Activated CD4-positive, alpha-beta T cell treated with anti-CD3 and anti-CD28 coated beads for 24 hours (primary cell): Measurements from ENCODE around the gene ZNF784.
"Not testable (repeated sequence)": the region's sequence is repeated elsewhere in the genome, so short reads cannot be mapped to it uniquely, and the experiment has no call there.

ENCODE experiments used
- DNase-seq, 2 donors: peaks; one replicate each; pipeline ENCODE4 v3.0.0-alpha.2; 2020; ENCODE audit warnings: low read depth in 2 of 2

The ZNF784 gene

GRCh38 chr19:55583897-55584296 lies 40.5 kb downstream of the ZNF784 start:
- not testable (repeated sequence) for DNase-seq

DNA sequence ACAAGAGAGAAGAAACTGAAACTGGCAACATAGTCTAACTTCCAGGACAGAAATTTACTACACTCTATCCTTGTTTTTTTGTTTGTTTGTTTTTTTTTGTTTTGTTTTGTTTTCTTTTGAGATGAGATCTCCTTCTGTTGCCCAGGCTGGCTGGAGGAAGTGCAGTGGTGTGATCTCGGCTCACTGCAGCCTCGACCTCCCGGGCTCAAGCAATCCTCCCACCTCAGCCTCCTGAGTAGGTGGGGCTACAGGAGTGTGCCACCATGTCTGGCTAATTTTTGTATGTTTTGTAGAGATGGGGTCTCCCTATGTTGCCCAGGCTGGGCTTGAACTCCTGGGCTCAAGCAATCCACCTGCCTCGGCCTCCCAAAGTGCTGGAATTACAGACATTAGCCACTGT lies 42.1 kb downstream of the ZNF784 start:
- not testable (repeated sequence) for DNase-seq

GRCh38 chr19:55581823-55582223 lies 42.5 kb downstream of the ZNF784 start:
- DNase-seq, result no peak

DNA sequence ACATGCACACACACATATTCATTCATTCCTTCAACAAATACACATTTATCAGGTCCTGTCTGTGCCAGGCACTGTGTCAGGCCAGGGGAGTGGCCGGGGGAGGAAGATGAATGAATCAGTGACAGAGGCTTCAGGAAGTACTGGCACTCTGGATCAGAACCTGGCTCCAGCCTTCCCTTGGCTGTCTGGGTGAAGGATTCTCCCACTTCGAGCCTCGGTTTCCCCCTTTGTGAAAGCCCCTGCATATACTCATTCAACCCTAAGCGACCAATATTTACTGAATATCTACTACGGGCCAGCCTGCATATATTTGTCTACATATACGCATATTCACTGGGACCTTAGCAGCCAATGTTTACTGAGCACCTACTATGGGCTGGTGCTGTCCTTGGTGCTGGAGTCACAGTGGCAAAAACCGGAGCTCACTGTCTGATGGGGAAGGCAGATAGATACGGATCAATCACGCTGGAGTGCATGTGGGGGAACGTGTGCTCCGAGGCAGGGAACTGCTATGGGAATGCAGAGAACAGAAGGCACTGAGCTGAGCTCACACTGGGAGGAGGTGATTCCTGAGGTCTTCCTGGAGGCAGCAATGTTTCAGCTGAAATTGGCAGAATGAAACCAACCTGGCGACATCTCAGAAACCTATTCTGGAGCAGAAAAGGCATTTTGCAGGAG lies 43.1 kb downstream of the ZNF784 start:
- DNase-seq, result no peak

GRCh38 chr19:55580628-55581144 lies 43.7 kb downstream of the ZNF784 start, which contains the start of gene ZNF579:
Gene ZNF579 (minus strand): TSS chr19:55580848. CDS start chr19:55579639, 1,209 bp downstream.
- DNase-seq, result peak; percentile 75 to 77

- no peak for DNase-seq
These were observed 44.4 kb downstream of the ZNF784 start for GRCh38 chr19:55579766-55580621.

DNA sequence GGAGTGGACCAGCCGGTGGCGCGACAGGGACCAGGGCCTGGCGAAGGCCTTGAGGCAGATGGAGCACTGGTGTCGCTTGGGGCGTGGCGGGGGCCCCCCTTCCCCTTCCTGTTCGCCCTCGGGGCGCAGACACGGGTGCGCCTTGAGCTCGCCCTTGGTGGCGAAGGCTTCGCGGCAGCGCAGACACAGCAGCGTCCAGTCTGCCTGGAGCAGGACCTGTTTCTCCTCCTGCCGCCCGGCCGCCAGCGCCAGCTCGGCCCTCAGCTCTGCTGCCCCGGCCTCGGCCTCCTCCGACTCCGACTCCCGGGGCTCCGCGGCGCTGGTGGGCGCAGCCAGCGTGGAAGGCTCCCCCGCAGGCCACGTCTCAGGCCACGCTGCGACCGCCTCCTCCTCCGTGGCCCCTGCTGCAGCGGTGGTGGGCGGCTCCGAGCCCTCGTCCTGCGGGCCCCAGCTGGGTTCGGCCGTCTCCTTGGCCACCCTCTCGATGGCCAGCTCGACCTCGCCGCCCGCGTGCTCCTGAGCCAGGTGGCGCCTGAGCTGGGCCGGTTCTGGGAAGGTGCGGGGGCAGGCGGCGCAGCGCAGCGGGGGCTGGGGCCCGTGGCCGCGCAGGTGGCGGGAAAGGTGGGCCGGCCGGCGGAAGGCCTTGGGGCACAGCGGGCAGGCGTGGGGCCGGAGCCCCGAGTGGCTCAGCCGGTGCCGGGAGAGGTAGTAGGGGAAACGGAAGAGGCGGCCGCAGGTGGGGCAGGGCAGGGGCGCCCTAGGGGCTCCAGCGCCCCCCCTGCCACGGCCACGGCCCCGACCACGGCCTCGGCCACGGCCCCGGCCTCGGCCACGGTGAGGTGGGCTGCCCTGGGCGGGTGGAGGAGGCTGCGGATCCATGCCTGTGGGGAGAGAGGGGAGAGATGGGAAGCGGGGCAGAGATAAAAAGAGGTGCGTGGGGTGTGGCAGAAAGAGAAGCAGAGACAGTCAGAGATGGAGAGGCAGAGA lies 45.3 kb downstream of the ZNF784 start:
- no peak for DNase-seq

DNA sequence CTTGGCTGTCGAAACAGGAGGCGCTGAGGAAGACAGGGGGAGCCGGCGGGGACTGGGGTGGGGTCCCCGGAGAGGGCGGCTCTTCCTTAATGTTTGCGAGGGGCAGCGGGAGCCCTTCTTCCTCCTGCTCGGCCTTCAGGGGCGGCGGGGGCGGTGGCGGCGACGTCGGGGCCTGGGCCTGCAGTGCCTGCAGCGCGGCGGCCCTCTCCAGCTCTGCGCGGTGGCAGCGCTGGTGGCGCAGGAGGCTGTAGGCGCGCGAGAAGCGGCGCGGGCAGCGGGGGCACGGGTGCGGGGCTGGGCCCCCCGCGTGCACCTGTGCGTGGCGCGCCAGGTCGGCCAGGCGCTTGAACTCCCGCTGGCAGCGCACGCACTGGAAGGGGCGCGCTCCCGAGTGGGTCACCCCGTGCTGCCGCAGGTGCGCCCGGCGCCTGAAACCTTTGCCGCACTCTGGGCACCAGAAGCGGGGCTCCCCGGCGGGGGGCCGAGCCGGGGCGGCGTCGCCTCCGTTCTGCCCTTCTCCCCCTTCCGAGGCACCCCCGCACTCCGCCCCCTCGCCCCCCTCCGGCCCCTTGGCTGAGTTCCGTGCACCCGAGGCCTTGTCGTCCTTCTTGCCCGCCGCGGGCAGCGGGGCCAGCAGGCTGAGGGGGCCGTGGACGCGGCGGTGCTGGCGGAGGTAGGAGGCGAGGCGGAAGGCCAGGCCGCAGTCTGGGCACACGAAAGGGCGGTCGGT lies 46.2 kb downstream of the ZNF784 start:
- DNase-seq, result no peak

DNA sequence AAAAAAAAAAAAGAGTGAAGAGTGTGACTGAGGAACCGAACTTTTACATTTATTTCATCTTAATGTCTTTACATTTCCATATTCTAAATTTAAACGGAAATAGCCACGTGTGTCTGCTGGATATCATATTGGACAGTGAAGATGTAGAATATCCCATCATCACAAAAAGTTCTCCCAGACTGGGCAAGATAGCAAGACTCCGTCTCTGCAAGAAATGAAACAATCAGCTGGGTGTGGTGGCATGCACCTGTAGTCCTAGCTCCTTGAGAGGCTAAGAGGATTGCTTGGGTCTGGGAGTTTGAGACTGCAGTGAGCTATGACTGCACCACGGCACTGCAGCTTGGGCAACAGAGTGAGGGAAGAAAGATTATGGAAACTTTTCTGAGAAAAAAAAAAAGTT lies 47.6 kb downstream of the ZNF784 start:
- DNase-seq, result no peak

DNA sequence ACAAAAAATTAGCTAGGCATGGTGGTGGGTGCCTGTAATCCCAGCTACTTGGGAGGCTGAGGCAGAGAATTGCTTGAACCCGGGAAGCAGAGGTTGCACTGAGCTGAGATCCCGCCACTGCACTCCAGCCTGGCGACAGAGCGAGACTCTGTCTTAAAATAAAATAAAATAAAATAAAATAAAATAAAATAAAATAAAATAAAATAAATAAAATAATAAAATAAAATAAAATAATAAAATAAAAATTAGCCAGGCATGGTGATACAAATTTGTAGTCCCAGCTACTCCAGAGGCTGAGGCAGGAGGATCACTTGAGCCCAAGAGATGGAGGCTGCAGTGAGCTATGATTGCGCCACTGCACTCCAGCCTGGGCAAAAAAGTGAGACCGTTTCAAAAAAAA lies 50.4 kb downstream of the ZNF784 start:
- not testable (repeated sequence) for DNase-seq
